Measurements from ENCODE around the gene PDZD7.

Gene PDZD7

GRCh38 chr10:100999742-101000126 is 31.2 kb downstream of the PDZD7 start, which contains the start of gene LZTS2:
TSS of gene LZTS2 (plus strand) at chr10:100999808. CDS start at chr10:101002539, 2,731 bp downstream.
- no peak for DNase-seq

GRCh38 chr10:100998991-100999741 is 31.8 kb downstream of the PDZD7 start:
- peak; percentile 52 for DNase-seq

DNA sequence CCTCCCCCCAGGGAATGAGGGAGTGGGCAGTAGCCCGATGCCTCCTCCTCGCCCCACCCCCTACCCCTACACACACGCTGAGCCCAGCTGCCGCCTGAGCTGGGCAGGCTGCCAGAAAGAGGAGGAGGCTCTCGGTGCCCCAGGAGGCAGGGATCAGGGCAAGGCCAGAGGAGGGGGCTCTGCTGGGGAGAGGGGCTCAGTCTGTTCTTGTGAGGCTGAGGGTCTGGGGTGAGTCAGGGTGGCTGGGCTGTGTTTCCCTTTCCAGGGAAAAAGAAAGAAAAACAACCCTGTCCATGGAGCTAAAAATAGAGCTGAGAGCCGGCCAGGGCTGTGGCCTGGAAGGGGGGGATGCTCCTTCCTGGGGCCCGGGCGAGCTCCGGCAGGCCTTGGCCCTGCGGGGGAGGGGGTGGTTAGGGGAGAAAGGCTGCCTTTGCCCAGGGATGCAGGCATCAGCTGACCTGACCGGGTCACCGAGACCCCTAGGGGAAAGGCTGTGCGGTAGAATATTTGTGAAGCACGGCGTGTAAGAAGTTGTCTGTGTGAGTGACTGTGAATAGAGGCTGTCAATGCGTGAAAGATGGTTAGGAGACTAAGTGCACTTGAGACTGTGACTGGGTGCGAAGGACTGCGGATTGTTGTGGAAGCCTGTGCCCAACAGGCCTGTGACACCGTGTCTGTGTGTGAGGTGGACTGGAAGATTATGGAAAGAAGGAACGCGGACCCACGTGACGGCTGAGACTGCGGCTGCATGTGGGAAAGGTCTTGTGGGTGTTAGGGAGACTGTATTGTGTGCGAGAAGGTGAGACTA is 32.5 kb downstream of the PDZD7 start:
- DNase-seq = peak; percentile 82

GRCh38 chr10:100997360-100998182 is 33.4 kb downstream of the PDZD7 start:
- peak; percentile 70 for DNase-seq

GRCh38 chr10:100996678-100997359 is 34.1 kb downstream of the PDZD7 start:
- peak; percentile 70 for DNase-seq

GRCh38 chr10:100995181-100995580 is 35.7 kb downstream of the PDZD7 start:
- no peak for DNase-seq

DNA sequence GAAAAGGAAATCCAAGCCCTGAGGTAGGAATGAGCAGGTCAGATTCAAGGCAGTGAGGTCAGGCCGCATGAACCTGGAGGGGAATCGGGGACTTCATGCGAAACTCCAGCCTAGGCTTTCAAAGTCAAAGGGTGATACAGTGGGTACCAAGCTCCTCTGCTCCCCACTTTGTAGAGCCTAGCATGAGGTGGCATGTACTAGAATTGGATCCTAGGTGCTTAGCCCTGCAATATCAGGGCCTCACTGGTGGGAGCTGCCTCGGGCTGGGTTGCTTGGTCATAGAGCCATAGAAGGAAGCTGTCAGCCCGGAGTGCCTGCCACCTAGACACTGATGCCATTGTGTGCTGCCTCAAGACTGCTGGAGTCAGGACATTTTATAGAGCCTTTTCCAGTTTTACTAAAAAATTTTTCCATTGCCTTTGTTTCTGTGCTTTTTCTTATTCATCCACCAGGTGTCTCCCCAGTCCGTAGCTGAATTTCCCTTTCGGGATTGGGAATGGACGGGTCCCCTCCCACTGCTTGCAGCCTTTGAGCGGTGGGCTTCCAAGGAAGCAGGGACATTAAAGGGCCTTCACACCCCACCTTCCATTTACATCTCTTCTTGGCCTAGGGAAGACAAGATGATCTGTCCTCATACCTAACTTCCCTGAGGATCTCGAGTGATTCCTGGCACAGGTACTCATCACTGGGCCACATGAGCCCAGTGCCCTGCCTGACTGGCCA is 36.8 kb downstream of the PDZD7 start:
- peak; percentile 27 for DNase-seq

DNA sequence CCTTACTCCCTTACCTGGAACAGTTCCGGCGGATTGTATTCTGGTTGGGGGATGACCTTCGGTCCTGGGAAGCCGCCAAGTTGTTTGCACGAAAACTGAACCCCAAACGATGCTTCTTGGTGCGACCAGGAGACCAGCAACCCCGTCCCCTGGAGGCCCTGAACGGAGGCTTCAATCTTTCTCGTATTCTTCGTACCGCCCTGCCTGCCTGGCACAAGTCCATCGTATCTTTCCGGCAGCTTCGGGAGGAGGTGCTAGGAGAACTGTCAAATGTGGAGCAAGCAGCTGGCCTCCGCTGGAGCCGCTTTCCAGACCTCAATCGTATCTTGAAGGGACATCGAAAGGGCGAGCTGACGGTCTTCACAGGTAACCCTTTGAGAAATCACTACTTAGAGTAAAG is 41.8 kb downstream of the PDZD7 start:
- no peak for DNase-seq

DNA sequence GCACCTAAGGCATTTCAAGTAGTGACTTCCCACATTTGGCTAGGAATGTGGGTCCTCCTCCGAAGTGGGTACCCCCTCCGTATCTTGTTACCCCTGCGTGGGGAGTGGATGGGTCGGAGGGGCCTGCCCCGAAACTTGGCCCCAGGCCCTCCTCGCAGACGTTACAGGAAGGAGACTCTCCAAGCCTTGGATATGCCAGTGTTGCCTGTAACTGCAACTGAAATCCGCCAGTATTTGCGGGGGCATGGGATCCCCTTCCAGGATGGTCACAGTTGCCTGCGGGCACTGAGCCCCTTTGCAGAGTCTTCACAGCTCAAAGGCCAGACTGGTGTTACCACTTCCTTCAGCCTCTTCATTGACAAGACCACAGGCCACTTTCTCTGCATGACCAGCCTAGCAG is 42.8 kb downstream of the PDZD7 start:
- DNase-seq = no peak

- DNase-seq = no peak
Observed at GRCh38 chr10:100987685-100988049, 43.3 kb downstream of the PDZD7 start.

DNA sequence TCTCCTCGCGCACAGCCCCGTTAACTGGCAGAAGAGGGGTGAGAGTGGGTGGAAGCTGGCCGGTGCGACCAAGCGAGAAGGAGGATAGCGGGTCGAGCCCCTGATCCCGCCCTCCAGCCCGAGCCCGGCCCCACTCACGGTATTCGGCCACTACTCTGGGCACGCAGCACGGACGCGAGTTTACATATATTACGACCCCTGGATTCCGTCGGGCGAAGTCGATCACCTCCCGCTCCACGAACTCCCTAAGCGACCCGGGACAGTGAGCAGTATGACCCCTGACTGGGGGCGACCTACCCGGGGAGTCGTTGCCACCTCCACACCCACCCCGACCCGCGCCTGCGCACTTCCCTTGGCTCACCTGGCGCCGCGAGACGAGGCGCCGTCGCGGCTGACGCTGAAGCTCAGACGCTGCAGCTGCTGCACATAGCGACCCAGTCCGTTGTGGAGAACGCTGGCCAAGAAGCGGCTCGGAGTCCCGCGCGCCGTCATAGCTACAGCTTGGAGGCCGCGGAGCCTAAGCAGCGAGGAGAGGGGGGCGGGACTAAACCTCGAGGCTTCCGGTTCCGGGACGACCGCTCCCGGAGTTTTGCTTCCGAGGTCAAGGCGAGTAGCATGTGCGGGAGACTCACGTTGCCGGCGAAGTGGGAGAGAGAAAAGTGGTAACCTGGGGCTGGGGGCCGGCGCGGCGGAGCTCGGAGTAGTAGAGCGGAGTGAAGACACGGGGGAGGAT is 43.8 kb downstream of the PDZD7 start, which contains the start of the genes MRPL43 and TWNK:
Gene MRPL43 (minus strand): TSS at position 546 of the 733 bp plus-strand sequence. CDS start 54 bp downstream, at position 492.
Gene TWNK (plus strand): TSS at position 592 of the 733 bp plus-strand sequence. CDS start 668 bp downstream, outside the sequence.
- peak; percentile 60 for DNase-seq

DNA sequence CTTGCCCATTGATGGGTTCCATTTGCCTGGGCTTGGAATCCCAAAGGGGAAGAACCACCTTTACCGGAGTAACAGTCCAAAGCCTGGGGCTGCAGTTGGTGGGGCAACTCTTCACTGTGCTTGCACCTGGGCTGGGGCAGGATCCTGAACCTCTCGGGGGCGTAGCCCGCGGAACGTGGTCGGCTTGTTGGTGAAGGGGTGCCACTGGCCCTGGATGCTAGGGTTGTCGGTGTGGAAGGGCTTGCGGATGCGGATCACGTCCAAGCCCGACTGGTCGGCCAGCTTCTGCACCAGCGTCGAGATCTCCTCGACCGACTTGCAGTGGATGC is 44.3 kb downstream of the PDZD7 start:
- no peak for DNase-seq

DNA sequence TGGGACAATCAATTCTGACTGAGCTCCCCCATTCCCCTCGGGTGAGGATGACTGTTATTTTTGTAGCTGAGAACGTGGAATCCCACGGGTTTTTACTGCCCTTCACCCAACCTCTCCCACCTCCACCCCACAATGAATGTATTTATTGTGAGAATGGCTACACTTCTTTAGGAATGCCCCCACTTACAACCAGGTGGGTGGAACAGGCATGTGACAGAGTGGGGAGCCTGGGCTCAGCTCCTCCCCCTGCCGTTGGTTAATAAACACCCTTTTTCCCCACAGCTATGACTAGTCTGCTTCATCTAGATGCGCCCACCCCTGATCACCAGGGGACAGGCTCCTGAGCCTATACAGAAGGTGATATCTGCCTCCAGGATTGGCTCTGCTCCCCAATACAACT is 45.6 kb downstream of the PDZD7 start:
- DNase-seq = no peak

DNA sequence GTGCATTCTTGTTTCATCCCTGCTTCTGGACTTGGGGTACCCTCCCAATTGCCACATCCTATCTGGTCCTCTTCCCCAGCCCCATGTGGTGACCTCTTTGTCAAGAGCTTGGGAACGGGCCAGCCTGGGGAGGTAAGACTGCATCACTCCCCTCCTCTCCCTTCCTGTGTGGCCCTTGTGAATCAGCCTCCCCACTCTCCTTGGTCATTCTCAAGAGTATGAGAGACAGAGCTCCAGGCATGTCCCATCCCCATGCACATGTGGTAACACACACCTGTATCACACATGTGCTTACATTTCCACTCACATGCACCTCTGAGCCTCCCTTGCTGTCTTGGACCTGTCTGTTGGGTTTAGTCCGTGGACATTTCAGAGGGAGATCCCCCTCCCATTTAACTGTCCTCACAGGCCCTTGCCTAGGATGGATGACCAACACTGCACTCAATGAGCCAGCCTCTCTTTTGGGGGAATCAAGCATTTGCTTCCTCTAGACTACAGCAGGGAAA is 46.2 kb downstream of the PDZD7 start:
- DNase-seq = no peak

DNA sequence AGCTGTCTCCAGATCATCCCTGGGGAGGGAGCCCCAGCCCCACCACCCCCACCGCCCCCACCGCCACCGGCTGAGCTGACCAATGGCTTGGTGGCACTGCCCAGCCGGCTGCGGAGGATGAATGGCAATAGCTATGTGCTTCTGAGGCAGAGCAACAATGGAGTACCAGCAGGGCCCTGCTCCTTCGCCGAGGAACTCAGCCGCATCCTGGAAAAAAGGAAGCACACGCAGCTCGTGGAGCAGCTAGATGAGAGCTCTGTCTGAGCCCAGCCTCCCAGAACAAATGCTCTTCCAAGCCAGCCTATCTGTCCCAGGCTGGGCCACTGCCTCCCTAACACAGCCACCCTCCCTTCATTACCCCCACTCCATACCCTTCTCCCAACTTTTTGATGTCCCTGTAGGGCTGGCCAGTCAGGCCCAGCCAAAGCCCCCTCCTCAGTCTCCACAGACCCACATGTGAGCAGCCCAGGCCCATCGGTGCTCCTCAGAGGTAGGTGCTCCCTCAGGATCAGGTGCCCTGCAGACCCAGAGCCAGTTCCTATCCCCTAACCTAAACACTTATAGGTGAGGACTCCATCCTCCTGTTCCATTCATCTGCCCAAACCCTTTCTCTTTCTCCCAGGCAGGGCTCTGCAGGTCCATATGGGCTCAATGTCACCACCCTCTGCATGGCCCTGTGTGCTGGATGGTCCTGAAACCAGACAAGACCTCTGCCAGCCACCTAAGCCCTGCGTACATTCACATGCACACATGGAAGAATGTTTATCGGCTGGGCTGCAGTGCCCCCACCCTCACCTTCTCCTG is 46.9 kb downstream of the PDZD7 start:
- no peak for DNase-seq

- DNase-seq = no peak
Observed at GRCh38 chr10:100982916-100983830, 47.8 kb downstream of the PDZD7 start.

- no peak for DNase-seq
Observed at GRCh38 chr10:100981178-100981772, 49.7 kb downstream of the PDZD7 start.

DNA sequence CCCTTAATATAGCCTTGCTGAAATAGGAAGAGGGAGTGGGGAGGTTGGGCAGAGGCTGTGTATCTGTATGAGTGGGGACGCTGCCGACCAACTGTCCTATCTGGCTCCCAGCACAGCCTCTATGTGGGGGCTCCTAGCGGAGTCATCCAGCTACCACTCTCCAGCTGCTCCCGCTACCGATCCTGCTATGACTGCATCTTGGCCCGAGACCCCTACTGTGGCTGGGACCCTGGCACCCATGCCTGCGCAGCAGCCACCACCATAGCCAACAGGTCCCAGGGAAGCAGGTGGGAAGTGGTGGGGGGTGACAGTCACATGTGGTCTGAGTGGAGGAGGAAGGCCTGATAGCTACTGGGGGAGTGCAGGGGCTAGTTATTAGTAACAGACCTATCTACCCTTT is 50.2 kb downstream of the PDZD7 start:
- DNase-seq = no peak

DNA sequence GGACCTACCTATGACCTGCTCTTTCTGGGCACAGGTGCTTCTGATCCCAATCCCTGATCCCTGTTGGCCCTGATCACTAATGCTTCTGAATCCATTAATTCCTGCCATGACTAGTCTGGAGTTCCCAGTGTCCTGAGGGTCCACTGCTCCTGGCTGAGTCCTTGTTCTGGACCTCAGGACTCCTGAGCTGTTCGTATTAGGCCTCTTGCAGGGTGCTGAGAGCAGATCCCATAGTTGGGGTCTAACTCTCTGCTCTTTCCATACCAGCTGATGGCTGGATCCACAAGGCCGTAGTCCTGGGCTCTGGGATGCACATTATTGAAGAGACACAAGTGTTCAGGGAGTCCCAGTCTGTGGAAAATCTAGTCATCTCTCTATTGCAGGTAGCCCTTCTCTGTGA is 50.6 kb downstream of the PDZD7 start:
- DNase-seq = no peak

All from kidney glomerular epithelial cell (primary cell).